ENCODE measurements around the gene CEACAM18.
"Not testable (repeated sequence)": the region's sequence is repeated elsewhere in the genome, so short reads cannot be mapped to it uniquely, and the experiment has no call there.

Gene CEACAM18

DNA sequence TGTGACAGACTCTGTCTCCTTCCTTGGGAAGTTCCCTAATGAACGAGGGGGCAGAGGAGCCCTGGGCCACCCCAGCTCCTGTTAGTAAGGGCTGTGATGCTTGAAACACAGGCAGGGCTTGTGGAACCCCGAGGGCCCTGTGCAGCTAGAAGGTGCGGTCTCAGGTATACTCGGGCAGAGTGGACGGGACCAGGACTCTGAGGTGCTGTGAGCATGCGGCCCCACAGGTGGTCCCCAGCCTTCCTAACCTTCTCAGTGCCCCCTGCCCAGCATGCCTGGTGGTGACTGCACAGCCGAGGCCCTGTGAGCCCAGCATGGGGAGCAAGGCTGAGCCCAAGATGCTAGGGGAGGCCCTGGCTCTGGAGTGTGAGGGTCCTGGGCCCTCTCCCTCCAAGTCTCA is 16.1 kb upstream of the CEACAM18 start:
- no peak for DNase-seq

DNA sequence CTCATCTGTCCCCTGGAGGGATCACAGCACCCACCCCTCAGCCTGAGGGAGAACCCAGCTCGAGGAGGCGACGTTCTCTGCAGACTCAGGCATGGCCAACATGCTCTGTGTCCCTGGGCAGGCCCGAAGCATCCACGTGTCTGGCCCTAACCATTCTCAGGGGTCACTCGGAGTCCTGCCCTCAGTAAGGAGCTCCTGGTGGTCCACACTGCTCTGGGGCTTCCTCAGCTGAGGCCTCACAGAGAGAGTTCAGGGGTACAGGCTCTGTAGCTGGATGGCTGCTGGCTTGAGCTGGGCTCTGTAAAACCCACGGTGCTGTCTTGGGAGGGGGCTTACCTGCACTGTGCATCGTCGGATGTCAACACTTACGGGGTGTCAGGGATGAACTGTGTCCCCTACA is 15.7 kb upstream of the CEACAM18 start:
- no peak for DNase-seq

DNA sequence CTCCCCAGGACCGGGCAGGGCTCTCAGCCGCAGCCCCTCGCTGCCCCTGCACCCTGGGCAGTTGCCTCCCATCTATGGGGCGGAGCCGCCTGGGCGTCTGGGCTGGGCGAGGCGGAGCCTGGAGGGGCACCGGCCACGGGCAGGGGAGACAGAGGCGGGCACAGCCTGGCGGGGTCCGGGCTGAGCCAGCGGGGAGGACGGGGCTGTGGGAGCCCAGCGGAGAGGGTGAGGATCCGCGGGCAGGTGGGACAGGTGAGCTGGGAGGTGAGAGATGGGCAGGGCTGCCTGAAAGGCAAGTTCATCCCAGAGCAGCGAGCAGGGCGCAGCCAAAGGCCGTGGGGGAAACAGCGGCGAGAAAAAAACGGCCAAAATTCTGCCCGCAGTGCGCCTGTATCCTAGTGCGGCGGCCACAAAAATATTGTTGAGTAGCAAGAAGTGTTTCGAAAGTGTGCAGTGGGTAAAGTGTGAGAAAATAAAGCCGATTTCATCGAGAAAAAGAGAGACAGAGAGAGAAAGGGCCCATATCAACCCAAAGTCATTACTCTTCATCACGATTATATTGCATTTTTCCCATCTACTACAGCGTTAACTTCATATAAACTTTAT is 14.3 kb upstream of the CEACAM18 start:
- not testable (repeated sequence) for DNase-seq

DNA sequence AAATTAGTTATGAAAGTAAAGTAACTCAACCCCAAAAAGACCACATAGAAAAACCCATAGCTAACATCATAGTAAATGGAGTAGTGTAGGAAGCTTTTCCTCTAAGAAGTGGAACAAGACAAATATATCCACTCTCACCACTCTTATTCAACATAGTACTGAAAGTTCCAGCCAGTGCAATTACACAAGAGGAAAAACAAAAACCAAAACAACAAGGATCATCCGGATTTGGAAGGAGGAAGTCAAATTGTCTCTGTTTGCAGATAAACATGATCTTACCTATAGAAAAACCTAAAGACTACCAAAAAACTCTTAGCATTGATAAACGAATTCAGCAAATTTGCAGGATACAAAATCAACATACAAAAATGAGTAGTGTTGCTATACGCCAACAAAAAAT is 11.6 kb upstream of the CEACAM18 start:
- no peak for DNase-seq

DNA sequence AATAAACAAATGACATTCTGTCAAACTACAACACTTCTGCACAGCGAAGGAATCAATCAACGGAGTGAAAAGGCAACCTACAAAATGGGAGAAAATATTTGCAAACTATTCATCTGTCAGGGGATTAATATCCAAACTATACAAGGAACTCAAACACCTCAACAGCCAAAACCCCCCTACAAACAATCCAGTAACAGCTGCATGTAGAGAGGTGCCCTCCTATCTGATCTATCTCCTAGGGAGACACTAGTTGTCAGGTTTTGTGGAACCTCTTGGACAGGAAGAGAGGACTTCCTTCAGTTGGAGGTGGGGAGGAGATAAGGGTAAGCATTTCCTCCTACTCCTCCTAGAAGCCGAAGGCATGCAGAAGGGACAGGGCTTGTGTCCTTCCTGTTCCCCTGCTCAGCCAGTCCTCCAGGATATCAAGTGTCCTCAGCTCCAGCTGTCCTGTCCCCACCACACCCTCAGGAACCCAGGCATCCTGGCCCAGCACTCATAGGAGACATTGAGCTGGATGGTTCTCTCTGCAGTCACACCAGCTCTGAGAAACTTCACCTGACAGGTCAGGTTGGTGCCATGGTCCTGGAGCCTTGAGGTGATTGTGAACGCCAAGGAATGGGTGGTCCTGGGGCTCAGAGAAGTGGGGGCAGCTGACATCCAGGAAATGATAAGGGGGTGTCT is 10.3 kb upstream of the CEACAM18 start:
- DNase-seq = no peak

DNA sequence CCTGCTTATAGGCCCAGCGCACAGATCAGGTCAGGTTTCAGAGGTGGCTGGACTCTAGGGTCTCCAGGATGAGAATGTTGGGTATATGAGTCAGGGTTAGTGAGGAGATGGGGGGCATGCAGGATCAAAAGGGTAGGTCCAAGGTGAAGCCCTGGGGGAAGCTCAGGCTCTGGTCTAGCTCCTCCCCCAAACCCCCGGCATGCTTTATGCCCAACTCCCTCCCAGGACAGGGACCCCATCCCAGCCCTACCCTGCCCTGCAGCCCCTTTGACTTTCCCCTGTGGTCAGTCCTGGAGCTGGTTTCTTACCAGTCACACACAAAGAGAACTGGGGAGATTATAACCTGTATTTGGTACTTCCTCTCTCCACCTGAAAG is 9.8 kb upstream of the CEACAM18 start:
- DNase-seq = no peak

DNA sequence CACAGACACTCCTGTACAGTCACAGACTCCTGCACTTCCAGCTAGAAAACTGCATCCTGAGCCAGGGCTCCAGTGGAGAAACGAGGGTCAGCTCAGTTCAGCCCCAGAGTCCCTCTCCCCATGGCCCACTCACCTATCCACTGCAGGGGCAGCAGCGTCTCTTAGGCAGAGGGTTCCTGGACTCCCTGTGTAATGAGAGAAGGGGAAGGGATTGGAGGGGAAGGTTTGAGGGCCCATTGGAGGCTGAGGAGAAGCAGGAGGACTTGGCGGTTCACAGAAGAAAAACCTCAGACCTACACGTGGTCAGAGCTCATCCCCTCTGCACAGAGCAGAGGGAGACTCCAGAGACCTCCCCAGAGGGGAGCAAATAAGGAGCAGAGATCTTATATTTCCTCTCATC is 9.2 kb upstream of the CEACAM18 start:
- DNase-seq = no peak

DNA sequence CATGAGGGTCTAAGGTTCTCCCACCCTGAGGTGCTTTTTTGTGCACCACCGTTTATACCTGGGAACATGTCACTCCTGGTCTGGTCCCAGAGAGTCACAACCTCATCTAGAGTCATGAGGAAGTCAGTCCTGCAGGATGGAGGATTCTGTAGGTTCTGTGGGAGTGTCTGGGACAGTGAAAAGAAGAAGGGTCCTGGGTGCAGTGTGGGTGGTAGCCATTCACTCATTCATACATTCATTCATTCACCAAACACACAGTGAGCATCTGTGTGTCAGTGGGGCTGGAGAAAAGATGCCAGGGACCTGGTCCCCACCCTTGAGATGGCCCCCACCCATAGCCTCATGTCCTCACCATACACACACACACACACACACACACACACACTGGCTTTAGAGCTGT is 8.7 kb upstream of the CEACAM18 start:
- DNase-seq = no peak

DNA sequence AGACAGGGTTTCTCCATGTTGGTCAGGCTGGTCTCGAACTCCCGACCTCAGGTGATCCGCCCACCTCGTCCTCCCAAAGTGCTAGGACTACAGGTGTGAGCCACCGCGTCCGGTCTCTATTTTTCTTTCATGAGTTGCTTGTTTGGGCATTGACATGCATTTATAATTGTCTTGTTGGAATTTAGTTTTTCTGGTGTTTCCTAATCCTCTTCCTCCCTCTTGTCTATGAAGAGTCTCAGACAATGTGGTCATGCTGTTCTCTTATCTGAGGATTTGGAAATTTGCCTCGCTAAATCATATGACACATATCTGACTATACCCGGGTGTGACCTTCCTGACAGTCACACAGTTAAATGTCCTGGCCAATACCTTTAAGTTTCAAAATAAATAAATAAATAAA is 7.4 kb upstream of the CEACAM18 start:
- DNase-seq = no peak

DNA sequence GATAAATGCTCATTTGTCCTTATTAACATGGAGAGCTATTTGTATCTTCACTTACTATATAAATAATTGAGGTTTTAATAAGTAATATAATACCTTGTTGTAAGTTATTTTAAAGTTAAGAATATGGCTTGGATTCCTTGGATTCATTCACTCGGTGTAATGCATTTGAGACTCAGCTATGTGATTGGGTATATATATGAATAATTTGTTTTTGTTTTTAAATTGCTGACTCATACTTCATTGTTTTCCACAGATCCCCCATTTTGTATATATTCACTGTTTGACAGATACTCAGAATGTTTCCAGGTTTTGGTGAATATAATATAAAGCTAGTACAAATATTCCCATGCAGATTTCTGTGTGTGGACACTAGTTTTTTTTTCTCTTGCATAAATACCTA is 6.8 kb upstream of the CEACAM18 start:
- no peak for DNase-seq

DNA sequence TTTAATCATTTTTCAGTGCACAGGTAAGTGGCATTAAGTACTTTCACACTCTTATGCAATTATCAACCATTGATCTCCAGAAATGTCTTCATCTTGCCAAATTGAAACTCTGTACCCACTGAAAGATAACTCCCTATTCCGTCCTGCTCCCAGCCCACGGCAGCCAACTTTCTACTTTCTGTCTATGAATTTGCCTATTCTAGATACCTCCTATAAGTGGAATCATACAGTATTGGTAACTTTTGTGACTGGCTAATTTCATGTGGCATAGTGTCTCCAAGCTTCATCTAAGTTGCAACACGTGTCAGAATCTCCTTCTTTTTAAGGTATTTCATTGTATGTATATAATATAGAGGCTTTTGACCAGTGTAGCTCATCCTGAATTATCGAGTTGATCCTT is 5.7 kb upstream of the CEACAM18 start:
- DNase-seq = no peak

DNA sequence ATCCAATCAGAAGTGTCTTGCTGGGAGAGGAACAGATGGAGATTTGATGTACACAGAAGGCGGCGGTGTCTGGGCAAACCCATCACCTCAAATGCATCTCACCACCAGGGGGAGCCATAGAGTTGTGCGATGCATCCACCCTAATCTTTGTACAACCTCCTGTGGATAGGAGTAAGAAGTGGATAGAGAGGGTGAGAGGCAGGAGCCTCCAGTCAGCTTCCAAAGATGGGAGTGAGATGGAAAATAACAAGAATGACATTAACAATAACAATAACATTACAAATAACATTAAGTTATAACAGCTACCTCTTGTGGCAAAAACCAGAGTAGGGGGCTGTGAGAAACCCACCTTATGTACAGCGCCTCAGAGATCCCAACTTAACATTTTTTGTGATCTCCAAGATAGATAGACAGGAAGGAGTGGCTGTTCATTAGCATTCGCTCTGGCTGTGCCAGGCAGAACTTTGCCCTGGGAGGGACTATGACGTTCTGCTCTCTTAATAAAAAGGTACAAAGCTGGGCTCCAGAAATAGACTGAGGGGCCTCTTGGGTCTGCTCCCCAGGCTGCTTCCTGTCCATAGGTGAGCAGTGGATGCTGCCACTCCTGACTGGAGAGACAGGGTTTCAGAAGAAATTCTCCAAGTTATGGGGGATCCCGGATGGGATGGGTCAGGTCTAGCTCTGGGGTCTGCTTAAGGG is 5.2 kb upstream of the CEACAM18 start:
- DNase-seq = peak; percentile 17

DNA sequence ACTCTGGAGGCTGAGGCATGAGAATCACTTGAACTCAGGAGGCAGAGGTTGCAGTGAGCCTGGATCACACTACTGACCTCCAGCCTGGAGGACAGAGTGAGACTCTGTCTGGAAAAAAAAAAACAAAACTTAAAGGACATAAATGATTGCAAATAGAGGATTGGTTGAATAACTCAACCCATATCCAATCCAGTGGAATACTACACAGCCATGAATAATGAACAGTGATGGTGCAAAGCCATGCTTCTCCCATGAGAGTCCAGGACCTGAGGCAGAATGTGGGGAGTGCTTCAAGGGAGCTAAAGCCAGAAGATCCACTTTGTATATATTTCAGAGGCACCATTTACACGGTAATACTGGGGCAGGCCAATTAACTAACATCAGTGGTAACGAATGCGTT is 2.2 kb upstream of the CEACAM18 start:
- DNase-seq = no peak

DNA sequence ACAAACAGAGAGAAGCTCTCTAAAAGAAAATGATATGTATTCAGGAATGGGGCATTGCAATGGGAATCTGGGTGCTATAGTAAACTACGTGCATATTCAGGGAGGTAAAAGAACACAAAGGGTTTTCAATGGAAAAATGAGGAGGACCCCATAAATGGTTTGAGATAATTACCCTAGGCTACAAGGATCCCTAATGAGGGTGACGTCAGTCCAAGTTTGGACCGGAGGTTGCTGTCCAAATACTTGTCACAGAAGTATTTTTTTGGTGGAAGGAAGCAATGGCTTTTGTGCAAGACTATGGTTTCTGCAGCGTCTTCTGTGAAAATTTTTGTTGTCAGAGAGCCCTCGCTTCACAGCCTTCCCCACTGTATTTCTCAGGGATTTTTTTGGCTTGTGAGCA is 995 bp upstream of the CEACAM18 start:
- no peak for DNase-seq

DNA sequence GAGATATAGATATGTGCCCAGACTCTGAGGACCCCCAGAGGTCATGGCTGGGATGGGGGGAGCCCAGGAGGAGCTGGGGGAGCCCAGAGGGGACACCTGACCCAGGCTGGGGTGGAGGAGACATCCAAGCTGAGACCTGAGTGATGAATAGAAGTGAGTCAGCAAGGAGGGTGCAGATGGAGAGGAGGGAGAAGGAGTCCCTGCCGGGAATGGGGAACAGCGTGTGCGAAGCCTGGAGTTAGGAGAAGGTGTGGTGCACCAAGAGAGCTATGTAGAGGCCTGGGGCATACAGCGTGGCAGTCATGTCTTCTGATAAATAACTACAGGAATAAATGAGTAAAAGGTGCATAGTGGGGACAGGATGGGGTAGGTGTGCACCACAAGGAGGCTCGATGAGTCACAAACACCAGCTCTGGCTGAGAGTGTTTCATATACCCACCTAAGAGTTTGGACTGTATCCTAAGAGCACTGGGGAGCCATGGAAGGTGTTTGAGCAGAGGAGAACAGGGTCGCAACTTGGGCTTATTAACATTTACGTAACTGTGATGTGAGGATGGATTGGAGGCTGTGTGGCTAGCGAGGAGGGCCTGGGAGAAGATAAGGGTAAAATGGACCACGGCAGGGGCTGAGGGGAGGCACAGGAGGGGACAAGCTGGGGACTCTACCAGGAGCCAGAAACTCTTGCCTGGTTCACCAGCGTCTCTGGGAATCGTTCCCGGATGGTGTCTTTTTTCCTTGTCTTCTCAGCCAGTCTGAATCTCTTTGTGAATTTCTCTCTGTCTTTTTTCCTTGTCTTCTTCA is 1.4 kb downstream of the CEACAM18 start:
- no peak for DNase-seq

DNA sequence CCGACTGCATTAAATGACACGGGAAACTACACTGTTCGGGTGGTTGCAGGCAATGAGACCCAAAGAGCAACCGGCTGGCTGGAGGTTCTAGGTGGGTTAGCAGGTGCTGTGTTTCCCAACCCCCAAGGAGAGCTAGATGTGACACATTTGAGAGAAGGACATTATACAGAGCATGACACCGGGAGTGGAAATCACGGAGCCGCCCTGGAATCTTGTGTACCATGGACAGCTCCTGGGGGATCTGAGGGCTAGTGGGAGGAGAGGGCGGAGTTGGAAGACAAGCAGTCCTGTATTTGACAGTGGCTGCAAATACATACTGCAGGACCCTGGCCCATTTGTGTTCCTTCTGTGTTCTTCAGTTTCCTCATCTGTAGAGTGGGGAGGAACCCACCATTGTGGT is 2.3 kb downstream of the CEACAM18 start:
- DNase-seq = peak; percentile 19

DNA sequence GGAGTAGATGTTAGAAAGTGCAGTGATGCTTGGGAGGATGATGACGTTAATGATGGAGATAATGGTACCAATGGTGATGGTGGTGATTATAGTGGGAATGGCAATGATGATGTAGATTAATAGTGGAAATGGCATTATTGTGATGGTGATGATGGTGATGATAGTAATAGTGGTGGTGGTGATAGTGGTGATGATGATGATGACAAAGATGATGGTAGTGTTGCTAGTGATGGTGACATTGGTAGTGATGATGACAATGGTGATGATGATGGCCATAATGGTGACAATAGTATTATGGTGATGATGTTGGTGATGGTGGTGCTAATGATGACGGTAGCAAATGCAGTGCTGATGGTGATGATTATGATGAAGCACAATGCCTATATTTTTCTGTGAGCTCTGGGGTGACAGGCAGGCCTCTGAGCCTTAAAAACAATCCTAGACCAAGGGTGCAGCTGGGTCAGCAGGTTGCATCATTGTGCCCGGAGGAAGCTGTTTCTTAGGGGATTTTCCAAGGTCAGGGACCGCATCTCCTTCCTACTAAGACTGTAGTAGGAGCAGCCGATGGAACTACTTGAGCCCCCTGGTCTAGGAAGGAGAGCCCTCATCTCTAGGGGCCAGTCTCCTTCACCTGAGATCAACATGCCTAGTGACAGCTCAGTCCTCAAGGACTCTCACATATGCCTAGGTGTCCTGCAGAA is 7.8 kb downstream of the CEACAM18 start:
- no peak for DNase-seq

DNA sequence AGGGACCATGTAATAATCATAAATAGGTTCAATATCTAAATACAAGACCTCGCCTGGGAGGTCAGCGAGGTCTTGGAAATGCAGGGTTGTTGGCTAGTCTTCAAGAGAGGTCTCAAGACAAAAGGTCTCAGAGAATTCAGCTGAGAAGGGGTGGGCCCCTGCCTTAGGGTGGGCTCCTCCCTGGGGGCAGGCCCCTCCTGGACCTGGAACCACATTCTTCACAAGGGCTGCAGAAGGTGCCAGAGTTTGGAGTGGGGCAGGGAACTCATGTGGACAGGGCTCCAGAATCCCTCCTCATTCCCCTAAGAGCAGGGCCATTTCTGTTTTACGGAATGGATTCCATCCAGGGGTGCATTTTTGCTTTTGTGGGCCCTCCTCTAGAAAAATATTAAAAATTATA is 10.2 kb downstream of the CEACAM18 start:
- no peak for DNase-seq

DNA sequence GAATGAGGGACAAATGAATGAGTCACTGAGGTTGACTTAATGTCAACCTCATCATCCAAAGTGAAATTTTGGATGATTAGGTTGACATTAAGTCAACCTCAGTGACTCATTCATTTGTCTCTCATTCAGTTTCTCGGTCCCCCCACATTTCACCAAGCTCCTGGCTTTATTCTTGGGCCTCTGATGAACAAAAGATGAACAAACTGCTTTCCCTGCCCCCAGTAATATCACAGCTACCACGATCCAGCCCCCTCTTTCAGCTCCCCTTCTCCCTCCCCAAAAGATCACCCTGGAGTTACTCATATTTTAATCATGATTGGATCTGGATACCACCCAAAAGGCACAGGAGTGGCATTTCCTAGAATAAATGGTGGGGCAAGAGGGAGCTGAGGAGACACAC is 10.8 kb downstream of the CEACAM18 start:
- DNase-seq = no peak

DNA sequence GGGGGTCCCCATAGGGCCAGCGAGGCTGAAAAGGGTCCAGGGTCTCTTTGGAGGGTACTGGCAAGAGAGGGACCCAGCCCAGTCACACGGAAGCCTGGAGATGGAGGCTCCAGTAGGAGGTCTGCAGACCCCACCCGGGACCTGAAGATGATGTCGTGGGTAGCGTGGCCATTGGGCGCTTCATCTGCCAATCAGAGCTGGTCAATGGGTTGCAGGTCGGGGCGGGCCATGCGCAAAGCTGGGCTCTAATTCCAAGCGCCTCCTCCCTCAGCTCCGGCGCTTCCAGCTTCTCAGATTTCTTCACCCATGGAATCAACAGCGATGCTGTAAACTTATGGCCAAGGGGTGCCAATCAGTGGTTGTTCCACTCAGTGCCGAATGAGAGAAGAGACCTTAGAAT is 12.3 kb downstream of the CEACAM18 start:
- DNase-seq = no peak

DNA sequence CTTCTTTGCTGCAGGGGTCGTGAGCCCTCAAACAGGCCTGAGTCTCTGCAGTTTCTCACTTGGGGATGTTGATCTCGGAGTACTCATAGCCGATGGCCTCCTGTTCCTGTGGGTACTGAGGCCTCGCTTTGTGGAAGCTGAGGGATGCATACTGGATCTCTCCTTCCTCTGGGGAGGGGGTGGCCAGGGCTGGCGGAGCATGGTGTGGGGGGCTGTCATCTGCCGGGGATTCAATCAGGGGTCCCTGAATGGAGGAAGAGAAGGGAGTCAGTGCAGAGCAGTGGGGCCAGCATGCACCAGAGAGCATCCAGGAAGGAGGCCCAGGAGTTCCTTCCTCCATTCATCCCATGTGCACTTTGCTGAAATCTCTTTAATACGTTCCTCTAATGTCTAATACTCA is 13.2 kb downstream of the CEACAM18 start:
- no peak for DNase-seq

DNA sequence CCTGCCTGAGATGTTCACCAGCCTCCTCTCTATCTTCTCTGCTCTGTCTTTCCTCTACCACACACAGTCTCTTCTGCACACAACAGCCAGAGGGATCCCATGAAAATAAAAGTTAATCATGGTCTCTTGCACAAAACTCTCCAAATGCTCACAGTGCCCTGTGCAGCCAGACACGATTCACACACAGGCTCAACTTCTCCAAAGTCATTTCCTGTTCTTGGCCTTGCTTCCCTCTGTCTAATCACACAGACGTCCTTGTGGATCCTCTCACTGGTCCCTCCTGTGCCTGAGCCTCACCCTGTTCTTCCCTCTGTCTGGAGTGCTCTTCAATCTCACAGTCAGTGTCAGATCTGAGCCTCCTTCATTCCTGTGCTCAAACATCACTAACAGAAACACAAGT is 15.4 kb downstream of the CEACAM18 start:
- DNase-seq = no peak

DNA sequence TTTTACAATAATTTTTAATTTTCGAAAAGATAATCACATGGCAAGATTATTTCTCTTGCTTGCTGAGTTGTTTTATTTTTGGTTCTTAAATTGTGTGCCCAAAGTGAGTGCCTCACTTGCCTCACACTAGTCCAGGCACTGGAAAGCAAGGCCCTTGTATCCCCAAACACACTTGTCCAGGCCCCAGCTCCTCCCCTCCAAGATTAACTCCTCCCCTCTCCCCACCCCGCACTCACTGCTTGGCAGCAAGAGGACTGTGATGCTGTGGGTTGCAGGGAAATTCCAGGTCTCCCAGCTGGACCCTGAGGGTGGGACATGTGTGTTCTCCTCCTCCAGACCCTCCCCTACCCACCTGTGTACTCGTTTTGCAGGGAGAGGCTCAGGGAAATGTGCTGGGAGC is 19.3 kb downstream of the CEACAM18 start:
- DNase-seq = no peak
